Activated T-cell treated with anti-CD3 and anti-CD28 coated beads, Interleukin-2, amount 50 U/mL, for 24 hours (primary cell): ENCODE results near the gene PER2.
A peak's percentile ranks its signal among the peaks of the same experiment; 100 is the strongest.

Experiments
- DNase-seq: peaks from one replicate; pipeline ENCODE4 v3.0.0-alpha.2; 2020
- H3K27ac Mint-ChIP-seq: 2 replicates; pipeline ENCODE4 v1.8.0; 2020; ENCODE audit warnings: mild to moderate bottlenecking, mixed read lengths
- H3K27me3 Mint-ChIP-seq: 2 replicates; pipeline ENCODE4 v1.8.0; 2020; ENCODE audit warnings: mixed read lengths
- H3K36me3 Mint-ChIP-seq: 2 replicates; pipeline ENCODE4 v1.8.0; 2020; ENCODE audit warnings: low read depth, mixed read lengths
- H3K4me1 Mint-ChIP-seq: 2 replicates; pipeline ENCODE4 v1.8.0; 2020; ENCODE audit warnings: low read depth, mixed read lengths
- H3K4me3 Mint-ChIP-seq: 2 replicates; pipeline ENCODE4 v1.8.0; 2020; ENCODE audit warnings: mild to moderate bottlenecking, moderate library complexity, mixed read lengths
- H3K9me3 Mint-ChIP-seq: 2 replicates; pipeline ENCODE4 v1.8.0; 2020; ENCODE audit warnings: mixed read lengths

The PER2 gene

DNA sequence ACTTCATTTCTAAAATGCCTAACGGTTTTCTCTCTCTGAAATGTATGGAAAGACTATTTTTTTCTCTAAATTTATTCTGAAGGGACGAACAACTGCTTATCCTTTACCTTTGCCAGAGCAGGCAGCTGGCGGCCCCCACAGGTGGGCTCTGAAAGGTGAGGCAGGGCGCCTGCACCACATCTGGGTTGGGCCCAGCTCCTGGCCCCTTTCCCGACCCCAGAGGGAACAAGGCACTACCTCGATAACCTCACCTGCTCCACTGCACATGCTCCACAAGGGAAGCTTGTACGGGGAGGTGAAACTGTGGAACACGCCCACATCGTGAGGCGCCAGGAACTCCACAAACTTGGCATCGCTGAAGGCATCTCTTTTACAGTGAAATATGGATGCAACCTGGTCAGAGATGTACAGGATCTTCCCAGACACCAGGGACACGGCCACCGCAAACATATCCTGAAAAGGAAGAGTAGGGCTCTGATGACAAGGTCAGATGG is 17.3 kb downstream of the PER2 start:
- Mint-ChIP-seq H3K4me3 (no peak overlapping the region), H3K27ac (no peak overlapping the region), H3K27me3 (no peaks in the 10 kb centered on the region), H3K36me3 (peaks cover 86% of the 10 kb centered on the region), H3K4me1 (no peaks in the 10 kb centered on the region), H3K9me3 (no peaks in the 10 kb centered on the region)
- no peak for DNase-seq

DNA sequence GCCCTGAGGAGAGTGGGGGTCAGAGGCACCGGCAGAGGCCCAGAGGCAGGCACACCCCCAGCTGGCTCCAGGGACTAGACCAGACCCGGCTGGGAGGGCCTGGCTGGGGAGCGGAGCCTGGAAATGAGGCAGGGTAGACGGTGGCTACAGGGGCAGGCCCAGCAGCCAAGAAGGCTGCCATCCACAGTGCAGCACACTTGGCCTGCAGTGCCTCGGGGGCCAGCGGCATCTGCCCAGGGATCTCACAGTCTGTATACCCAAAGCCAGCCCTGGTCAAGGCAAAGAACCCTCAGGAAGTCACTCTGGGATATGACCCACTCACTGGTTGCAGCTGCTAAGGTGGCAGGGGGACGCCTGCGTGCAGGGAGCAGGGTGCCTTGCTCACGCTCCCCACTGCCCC is 17.8 kb downstream of the PER2 start:
- H3K9me3 Mint-ChIP-seq: no peaks in the 10 kb centered on the region
- H3K4me1 Mint-ChIP-seq: no peaks in the 10 kb centered on the region
- no peak overlapping the region for H3K4me3 Mint-ChIP-seq
- H3K27me3 Mint-ChIP-seq: no peaks in the 10 kb centered on the region
- DNase-seq: no peak
- H3K27ac Mint-ChIP-seq: no peak overlapping the region
- H3K36me3 Mint-ChIP-seq: peaks cover 88% of the 10 kb centered on the region

DNA sequence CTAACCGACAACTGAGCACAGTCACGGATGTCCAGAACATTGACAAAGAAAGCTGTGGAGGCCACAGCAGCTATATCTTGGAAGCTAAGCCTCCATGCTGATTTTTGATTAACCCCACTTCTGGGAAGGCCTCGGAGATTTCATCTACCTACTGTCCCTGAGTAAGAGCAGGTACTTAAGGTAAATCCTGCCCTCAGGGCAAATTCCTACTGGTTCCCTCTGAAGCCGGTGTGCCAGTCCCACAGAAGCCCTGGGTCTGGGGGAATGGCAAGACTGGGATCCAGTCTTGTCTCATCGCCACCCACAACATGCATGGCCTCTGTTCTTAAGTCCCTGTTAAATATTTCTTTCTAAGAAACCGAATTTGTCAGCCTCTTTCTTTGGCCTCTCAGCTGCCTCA is 18.7 kb downstream of the PER2 start:
- no peak for DNase-seq
- H3K36me3 Mint-ChIP-seq: peaks cover 89% of the 10 kb centered on the region
- no peaks in the 10 kb centered on the region for H3K9me3 Mint-ChIP-seq
- no peaks in the 10 kb centered on the region for H3K27me3 Mint-ChIP-seq
- no peak overlapping the region for H3K27ac Mint-ChIP-seq
- H3K4me3 Mint-ChIP-seq: no peak overlapping the region
- H3K4me1 Mint-ChIP-seq: no peaks in the 10 kb centered on the region

DNA sequence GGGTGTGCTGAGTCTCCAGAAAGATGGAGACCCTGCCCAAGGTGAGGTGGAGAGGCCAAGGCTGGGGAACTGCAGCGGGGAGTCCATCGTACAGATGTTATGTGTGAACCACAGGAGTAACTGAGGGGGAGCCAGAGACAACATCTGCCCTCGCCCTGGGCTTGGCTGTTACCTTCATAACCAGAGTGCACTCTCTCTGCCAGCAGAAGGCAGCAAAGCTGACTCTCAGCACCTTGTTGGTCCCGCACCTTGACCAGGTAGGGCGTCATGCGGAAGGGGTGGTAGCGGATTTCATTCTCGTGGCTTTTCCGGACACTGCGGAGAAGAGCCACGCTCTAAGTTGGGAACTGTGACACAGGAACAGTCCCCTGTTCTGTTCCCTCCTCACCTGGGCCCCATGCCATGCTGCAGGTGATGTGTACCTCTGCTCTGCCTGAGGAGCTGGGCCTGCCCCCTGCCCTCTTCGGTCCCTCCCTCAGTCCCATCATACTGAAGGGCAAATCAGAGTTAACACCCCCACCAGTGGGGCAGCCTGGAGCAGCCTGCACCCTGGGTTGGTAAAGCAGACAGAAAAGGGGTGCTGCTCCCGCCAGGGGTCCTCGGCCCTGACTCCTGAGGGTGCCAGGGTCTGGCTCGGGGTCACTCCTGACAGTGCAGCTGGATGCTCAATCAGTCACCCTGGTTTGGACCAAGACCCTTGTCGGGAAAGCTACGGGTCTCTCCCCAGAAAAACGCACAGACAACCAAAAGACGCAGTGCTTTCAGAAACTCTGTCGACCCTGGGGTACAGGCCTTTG is 20.3 kb downstream of the PER2 start:
- Mint-ChIP-seq H3K4me3 (no peak overlapping the region), H3K27me3 (no peaks in the 10 kb centered on the region), H3K36me3 (peaks cover 82% of the 10 kb centered on the region), H3K9me3 (no peaks in the 10 kb centered on the region), H3K4me1 (peaks cover 5% of the 10 kb centered on the region), H3K27ac (no peak overlapping the region)
- DNase-seq: no peak

DNA sequence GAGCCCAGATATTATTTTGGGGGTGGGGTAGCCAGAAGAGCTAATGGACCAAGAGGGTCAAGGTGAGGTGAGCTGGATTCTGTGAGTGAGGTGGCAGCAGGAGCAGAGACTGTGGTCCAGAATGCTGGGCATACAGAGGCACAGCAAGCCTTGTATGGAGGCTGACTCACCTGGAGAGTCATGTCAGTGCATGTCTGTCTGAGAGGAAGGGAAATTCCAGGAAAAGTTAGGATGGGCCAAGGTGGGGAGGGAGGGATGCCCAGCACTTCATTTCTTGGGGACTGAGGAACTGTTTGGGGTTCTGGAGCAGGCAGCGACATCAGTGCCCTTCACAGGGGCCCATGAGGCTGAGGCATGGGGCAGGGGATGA is 21.1 kb downstream of the PER2 start:
- DNase-seq: no peak
- Mint-ChIP-seq H3K36me3 (peaks cover 80% of the 10 kb centered on the region), H3K27ac (peak overlapping the region; percentile 41), H3K27me3 (no peaks in the 10 kb centered on the region), H3K4me1 (peaks cover 5% of the 10 kb centered on the region), H3K4me3 (no peak overlapping the region), H3K9me3 (no peaks in the 10 kb centered on the region)

DNA sequence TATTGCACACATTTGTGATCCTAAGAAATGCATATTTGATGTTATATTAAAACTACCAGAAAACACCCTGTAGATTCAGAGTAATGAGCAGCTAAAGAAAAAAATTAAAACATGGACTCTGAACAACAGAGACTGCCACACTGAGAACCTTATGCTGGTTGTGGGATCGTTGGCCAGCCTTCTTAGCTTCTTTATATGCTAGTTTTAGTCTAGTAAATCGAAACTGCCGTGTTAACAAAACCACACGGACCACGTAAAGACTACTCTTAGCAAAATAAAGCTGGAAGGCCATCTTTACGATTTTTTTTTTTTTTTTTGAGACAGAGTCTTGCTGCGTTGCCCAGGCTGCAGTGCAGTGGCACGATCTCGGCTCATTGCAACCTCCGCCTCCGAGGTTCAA is 22.8 kb downstream of the PER2 start:
- Mint-ChIP-seq H3K9me3 (no peaks in the 10 kb centered on the region), H3K27ac (no peak overlapping the region), H3K36me3 (peaks cover 78% of the 10 kb centered on the region), H3K4me3 (no peak overlapping the region), H3K27me3 (no peaks in the 10 kb centered on the region), H3K4me1 (peaks cover 5% of the 10 kb centered on the region)
- DNase-seq: no peak

DNA sequence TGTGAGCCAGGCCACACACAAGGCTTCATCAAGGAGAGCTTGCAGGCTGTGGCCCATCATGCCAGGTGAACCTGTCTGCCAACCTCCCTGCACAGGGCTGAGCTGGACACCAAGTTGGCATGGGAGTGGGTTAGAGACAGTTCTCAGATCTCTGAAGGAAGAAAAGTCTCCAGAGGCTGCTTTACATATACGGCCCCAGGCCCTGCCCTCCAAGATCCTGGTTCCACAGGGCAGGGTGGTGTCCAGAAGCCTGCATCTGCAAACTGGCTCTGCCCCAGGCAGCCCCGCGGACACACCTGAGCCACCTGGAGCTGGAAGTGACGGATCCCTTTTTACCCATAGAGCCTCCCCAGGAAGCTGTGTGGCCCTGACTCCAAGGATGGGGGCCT is 24.3 kb downstream of the PER2 start:
- H3K36me3 Mint-ChIP-seq: peaks cover 82% of the 10 kb centered on the region
- H3K9me3 Mint-ChIP-seq: no peaks in the 10 kb centered on the region
- H3K27ac Mint-ChIP-seq: no peak overlapping the region

DNA sequence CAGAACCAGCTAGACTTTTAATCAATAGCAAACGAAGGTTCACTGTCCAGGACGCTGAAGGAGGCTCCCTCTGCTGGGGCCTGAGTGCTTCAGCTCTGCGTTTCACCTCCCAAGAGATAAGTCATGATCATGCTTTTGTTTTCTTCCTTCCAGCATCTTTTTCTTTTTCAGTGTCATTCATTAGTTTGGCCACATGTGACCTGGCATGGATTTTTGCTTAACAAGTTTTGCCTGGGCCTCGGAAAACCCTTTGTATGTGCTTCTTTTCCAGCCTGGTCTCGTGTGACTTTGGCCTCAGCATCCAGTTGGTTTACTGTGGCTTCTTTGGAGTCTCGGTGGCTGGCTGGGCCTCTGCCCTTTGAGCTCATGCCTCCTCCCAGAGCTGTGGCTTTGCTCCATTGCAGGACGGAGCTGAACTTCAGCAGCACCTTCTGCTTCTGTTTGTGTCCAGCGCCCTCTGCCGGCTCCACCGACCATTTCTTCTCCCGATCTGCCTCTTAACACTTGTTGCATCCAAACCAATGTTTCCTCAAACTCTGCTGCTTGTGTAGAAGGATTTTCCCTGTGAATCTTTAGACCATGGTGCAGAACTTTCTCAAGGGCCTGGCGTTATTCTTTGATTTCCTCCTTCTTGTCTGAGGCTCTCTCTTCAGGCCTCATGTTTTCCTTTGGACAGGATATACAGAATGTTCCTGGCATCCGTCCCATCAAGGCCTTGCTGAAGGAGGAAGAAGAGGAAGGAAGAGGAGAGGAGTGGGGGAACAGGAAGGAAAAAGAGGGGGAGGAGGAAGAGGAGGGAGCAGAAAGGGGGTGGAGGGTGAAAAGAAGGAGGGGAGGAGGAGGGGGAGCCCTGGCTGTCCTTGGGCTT is 25.0 kb downstream of the PER2 start:
- no peaks in the 10 kb centered on the region for H3K9me3 Mint-ChIP-seq
- H3K4me3 Mint-ChIP-seq: no peak overlapping the region
- DNase-seq: peak; percentile 79
- peaks cover 5% of the 10 kb centered on the region for H3K4me1 Mint-ChIP-seq
- H3K36me3 Mint-ChIP-seq: peaks cover 82% of the 10 kb centered on the region
- no peaks in the 10 kb centered on the region for H3K27me3 Mint-ChIP-seq
- no peak overlapping the region for H3K27ac Mint-ChIP-seq

More for the DNA sequence above, 24.3 kb downstream of the PER2 start:
- Mint-ChIP-seq H3K4me3 (no peak overlapping the region), H3K27me3 (no peaks in the 10 kb centered on the region), H3K4me1 (peaks cover 5% of the 10 kb centered on the region)
- no peak for DNase-seq

DNA sequence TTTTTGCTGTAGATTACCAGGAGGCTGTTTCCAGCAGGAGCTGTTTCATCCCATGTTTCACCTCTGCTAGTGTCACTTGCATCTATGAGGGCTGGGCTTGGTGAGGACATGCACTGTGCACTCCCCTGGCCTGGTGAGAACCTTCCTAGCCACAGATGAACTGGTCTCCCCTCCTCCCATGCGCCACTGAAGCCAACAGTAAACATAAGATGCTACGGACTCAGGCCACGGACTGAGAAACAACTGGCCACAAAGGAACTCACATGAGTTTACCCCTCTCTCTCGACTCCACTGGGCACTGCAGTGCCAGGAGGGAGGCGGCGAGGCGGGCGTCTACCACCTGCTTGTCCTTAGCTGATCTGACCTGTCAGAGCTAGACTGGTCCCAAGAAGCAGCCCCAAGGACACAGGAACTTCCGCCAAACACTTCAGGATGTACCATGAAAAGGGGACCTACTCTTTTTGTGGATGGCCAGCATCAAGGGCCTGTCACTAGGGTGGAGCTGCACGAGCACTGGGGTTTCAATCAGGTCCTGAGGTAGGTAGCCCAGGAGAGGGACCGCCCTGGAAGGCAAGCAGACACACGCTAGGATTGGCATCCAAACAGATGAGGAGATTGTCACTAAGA is 25.8 kb downstream of the PER2 start:
- Mint-ChIP-seq H3K4me1 (peaks cover 5% of the 10 kb centered on the region), H3K27ac (no peak overlapping the region)

DNA sequence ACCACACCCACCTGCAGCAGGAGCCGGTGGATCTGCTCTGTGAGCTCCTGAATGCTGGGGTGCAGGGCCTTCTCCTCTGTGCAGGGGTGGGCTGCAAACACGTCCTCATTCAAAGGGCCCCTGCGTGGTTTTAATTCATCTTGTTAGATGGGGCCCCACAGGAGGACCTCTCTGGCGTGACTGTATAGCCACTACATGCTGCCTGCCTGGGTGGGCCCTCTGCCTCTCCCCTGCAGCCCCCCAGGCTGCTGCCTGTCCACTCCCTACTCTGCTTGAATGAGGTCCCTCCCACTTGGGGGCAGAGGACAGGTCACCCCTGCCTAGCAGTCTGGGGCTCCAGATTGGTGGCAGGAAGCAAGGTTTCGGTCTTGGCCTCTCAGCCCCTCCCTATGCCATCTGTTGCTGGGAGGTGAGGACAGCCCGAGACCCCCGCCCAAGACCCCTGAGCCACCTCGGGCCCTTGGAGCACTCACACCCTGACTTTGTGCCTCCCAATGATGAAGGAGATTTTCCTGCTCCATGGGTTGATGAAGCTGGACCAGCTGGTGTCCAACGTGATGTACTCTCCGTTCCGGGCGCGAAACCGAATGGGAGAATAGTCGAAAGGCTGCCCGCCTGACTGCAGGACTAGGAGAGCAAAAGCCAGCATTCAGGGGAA is 26.6 kb downstream of the PER2 start:
- Mint-ChIP-seq H3K9me3 (no peaks in the 10 kb centered on the region), H3K4me1 (peaks cover 5% of the 10 kb centered on the region), H3K27me3 (no peaks in the 10 kb centered on the region), H3K4me3 (no peak overlapping the region), H3K27ac (no peak overlapping the region), H3K36me3 (peaks cover 81% of the 10 kb centered on the region)
- no peak for DNase-seq

More for the DNA sequence above, 25.8 kb downstream of the PER2 start:
- DNase-seq: no peak
- Mint-ChIP-seq H3K36me3 (peaks cover 82% of the 10 kb centered on the region), H3K27me3 (no peaks in the 10 kb centered on the region), H3K9me3 (no peaks in the 10 kb centered on the region), H3K4me3 (no peak overlapping the region)

DNA sequence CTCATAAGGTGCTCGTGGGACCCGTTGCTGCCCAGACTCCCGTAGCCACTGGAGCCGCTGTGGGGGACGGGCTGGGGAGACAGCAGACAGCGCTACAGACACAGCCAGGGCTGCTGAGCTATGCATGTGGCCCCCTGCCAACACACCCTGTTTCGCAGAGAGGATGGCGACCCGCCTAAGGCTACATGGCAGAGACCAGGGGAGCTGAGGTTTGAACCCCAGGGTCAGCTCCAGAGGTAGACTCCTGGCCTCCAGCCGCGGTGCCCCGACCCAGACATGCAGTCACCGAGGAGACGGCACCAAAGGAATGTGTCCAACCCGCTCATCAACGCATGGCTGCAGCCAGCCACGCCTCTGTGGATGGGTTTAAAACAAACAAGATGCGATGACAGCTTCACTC is 27.5 kb downstream of the PER2 start:
- Mint-ChIP-seq H3K36me3 (peaks cover 84% of the 10 kb centered on the region), H3K4me1 (peaks cover 5% of the 10 kb centered on the region), H3K27me3 (no peaks in the 10 kb centered on the region), H3K9me3 (no peaks in the 10 kb centered on the region), H3K27ac (no peak overlapping the region), H3K4me3 (no peak overlapping the region)
- no peak for DNase-seq

DNA sequence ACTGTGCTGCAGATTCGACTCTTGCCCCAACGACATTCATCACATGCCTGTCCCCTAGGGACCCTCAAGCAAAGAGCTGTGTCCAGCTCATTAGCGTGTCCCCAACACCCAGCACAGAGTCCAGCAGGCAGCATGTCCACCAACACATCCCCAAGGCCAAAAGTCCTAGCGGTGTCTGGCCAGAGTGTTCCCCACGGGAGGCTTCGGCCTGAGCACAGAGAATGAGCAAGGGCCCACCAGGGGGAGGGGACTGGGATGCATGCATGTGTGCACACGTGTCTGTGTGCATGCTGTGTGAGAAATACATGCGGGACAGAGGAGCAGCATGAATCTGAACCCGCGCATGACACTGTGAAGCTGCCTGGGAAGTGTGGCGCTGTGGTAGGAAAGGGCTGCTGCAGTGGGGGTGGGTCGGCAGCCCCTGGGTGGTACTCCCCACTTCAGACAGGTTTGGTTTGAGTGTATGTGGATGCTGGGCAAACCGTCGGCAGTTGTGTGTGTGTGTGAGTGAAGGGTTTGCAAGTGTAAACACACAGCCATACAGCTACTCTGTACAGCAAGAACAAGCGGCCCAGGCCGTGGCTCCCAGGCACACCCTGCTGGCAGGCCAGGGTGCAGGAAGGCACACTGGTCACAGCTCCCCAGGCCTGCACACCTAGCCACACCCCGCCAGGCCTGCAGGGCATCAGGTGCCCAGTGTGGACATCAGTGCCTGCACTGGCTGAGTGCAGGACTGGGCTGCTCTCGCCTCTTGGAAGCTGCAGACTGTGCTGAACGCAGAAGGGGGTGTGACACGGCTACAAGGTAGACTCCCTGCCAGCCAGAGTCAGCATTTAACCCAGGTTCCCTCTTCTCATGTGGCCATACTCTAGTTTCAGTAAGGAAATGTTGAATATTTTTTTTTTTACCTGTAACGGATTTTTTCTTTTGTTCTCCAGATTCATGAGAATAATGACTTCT is 29.1 kb downstream of the PER2 start:
- H3K9me3 Mint-ChIP-seq: no peaks in the 10 kb centered on the region
- H3K4me3 Mint-ChIP-seq: no peak overlapping the region
- peaks cover 88% of the 10 kb centered on the region for H3K36me3 Mint-ChIP-seq
- no peak overlapping the region for H3K27ac Mint-ChIP-seq
- H3K4me1 Mint-ChIP-seq: peaks cover 5% of the 10 kb centered on the region
- H3K27me3 Mint-ChIP-seq: no peaks in the 10 kb centered on the region
- DNase-seq: no peak

DNA sequence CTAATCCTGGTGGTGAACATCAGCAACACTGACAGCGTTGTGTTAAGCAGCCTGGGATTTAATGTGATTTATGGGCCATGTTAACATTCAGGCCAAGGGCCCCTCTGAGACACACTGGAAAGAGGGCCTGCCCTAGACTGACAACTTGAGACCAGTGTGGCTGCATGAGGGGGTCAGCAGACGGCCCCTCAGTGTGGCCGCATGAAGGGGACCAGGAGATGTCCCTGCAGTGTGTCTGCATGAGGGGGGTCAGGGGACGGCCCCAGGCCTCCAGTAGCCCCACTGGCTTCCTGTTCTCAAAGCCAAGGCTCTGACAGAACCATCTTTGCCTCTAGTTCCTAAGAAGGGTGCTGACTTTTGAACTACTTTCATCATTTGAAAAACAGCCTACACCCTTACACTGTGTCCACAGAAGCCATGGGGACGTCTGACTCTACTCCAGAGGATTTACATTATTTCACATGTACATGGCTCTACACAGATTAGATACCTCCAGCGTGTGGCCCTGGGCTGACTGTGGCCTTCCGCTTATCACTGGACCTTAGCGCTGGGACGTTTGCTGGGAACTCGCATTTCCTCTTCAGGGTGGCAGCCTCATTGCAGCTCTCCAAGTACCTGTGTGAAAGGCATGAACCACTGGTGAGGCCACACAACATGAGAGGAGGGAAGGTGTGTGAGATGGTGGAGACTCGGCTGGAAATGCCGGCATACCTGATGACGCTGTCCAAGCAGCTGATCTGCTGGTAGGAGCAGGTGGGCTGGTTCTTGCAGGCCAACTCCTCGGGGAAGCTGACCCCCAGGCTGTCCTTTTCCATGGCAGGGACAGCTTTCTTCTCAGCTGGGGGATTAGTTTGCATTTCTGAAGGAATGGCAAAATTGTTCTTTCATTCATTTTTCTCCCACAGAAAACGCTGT is 30.4 kb downstream of the PER2 start:
- Mint-ChIP-seq H3K27ac (no peak overlapping the region), H3K9me3 (no peaks in the 10 kb centered on the region), H3K27me3 (no peaks in the 10 kb centered on the region), H3K4me3 (no peak overlapping the region), H3K36me3 (peaks cover 94% of the 10 kb centered on the region), H3K4me1 (no peaks in the 10 kb centered on the region)
- DNase-seq: no peak
